BJ (cell line): Measurements from ENCODE around the gene ERI2. TPM values are rescaled to one million over a fixed set of nuclear protein-coding genes. Genes with fewer than 3 reads are reported as not detected.

ENCODE experiments used
- CTCF ChIA-PET: fragments of 350-600 bp; formaldehyde crosslinking; extraction: SDS; loops from one replicate; lab custom pipeline; 2021; ENCODE audit warnings: antibody characterized with exemption, inconsistent platforms; lab: Yijun Ruan, JAX
- POLR2A ChIA-PET: fragments of 300-600 bp; sonication (Branson Sonifier 250); formaldehyde crosslinking; extraction: SDS; loops from one replicate; lab custom pipeline; 2021; ENCODE audit warnings: antibody characterized with exemption; lab: Charles Lee
- DNase-seq: peaks from one replicate; pipeline ENCODE4 v3.0.0-alpha.2; 2011; ENCODE audit warnings: low read depth
- H3K27me3 ChIP-seq: 2 replicates; pipeline ENCODE4 v1.6.0; 2011; ENCODE audit warnings: low read length; ENCODE audit not compliant: control insufficient read depth, insufficient read depth
- H3K36me3 ChIP-seq: 2 replicates; pipeline ENCODE4 v1.5.1; 2011; ENCODE audit warnings: low read length; ENCODE audit not compliant: control insufficient read depth, insufficient read depth
- H3K4me3 ChIP-seq: 2 replicates; pipeline ENCODE4 v1.5.1; 2011; ENCODE audit warnings: low read depth, mild to moderate bottlenecking, control low read depth, low read length
- polyA plus RNA-seq: library from polyadenylated mRNA; depleted of rRNA; stranded (reverse); fragments of >200 nt; gene quantifications from 2 replicates; pipeline ENCODE4 v1.2.3, GENCODE V29; 2011
- TF ChIP-seq, protein P1 (sequence below): IDR thresholded peaks from 2 replicates; pipeline ENCODE4 v1.5.1; 2011; ENCODE audit warnings: low read depth, mild to moderate bottlenecking, control low read depth, inconsistent platforms, low read length, moderate library complexity; ENCODE audit not compliant: insufficient read depth

ERI2 gene
- polyA plus RNA-seq, 1 experiment: 7.4 TPM

DNA sequence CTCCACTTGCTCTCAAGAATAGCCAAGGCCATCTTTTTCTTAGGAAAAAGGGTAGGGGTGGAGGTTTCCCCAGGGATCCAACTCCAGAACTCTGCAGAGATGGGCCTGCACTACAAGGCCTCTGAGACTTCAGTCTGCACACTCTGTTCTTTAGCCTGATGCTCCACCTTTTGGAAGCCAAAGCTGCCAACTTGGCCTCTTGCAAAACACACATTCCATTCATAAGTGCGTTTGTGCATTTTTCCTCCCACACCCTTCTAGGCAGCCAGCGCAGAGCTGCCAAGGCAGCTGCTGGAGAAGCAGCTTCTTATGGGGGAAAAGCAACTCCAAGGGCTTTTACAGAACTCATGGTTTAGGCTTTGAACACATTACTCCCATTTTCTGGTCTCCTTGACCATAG lies 45.3 kb upstream of the ERI2 start:
- POLR2A ChIA-PET: interaction anchor here (0.5 to 1.0 kb wide), 3 partner anchors 49 to 138 kb away, joined by 3 to 9 read pairs (median 4); partner anchors contain the start of genes DCUN1D3 and LYRM1
- peaks cover 3% of the 10 kb centered on the region; the same call in 1 of the 2 replicates for H3K36me3 ChIP-seq

DNA sequence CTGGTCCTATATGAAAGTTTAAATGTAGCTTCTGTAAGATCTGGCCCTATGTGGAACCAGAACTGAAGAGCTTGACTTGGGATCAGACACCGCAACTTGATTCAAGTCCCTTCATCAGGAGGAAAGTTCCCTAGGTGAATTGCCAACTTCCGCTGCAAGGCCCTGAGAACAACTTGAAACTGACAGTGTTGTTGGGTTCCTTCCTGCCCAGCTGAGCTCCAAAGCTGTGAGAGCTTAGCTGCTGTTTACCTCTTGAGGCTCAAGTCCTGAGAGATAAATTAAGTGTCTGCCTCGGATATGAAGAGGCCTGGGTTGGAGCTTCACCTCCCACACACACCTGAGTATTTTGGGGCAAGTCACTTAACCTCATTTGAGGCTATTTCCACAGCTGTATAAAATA lies 44.7 kb upstream of the ERI2 start:
- Histone ChIP-seq H3K27me3 (no peaks in the 10 kb centered on the region), H3K4me3 (no peak overlapping the region), H3K36me3 (peaks cover 2% of the 10 kb centered on the region; the same call in 1 of the 2 replicates)
- no peak for DNase-seq
- ChIA-PET POLR2A (no interaction called here), CTCF (interaction anchor here (0.7 to 5.5 kb wide), 32 partner anchors 14 to 450 kb away, joined by 3 to 74 read pairs (median 4); no protein-coding TSS in a partner anchor)
- TF ChIP-seq, protein P1, sequence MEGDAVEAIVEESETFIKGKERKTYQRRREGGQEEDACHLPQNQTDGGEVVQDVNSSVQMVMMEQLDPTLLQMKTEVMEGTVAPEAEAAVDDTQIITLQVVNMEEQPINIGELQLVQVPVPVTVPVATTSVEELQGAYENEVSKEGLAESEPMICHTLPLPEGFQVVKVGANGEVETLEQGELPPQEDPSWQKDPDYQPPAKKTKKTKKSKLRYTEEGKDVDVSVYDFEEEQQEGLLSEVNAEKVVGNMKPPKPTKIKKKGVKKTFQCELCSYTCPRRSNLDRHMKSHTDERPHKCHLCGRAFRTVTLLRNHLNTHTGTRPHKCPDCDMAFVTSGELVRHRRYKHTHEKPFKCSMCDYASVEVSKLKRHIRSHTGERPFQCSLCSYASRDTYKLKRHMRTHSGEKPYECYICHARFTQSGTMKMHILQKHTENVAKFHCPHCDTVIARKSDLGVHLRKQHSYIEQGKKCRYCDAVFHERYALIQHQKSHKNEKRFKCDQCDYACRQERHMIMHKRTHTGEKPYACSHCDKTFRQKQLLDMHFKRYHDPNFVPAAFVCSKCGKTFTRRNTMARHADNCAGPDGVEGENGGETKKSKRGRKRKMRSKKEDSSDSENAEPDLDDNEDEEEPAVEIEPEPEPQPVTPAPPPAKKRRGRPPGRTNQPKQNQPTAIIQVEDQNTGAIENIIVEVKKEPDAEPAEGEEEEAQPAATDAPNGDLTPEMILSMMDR: no peak

More for the DNA sequence above, 45.3 kb upstream of the ERI2 start:
- CTCF ChIA-PET: interaction anchor here (0.7 to 5.5 kb wide), 13 partner anchors 14 to 307 kb away, joined by 3 to 74 read pairs (median 5); partner anchors contain the start of gene LDAF1
- Histone ChIP-seq H3K27me3 (no peaks in the 10 kb centered on the region), H3K4me3 (no peak overlapping the region)
- peak; percentile 73 for DNase-seq
- TF ChIP-seq, protein P1: no peak

DNA sequence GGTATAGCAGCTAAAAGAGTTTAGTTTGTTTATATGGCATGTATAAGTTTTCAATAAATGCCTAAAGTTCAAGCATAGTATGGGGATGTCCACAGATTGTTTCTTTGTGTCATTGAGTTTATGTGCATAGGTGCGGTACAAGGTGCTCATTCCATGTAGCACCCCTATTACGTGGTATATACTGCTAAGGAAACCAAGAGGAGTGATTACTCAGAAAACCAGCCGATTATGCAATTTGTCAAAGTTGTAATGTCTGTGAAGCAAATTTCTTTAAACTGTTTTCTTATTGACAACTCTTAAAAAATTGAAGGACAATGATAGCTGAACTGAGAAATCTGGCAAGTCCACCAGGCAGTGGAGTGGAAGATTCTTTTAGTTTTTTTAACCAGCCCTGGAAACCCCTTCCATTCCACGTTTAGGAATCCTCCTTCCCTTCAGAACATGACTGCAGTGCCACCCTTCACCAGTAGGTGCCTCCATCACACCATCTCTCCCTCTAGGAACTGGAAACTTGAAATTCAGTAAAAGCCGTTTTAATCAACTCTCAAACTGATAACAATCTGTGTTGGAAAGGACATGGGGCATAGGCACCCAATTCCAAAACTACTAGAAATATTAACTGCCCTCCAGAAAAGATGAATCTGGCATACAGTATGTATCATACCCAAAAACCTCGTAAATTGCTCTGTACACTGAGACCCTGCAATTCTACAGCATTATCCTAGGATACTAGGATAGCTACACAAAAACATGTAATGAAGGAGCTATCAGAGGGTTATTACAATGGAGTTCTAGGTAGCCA lies 43.5 kb upstream of the ERI2 start:
- POLR2A ChIA-PET: no interaction called here
- Histone ChIP-seq H3K4me3 (no peak overlapping the region), H3K36me3 (no peaks in the 10 kb centered on the region), H3K27me3 (no peaks in the 10 kb centered on the region)
- TF ChIP-seq, protein P1: peak; percentile 97
- CTCF ChIA-PET: interaction anchor here (0.6 to 5.5 kb wide), 40 partner anchors 9 to 451 kb away, joined by 3 to 74 read pairs (median 4); no protein-coding TSS in a partner anchor
- no peak for DNase-seq

DNA sequence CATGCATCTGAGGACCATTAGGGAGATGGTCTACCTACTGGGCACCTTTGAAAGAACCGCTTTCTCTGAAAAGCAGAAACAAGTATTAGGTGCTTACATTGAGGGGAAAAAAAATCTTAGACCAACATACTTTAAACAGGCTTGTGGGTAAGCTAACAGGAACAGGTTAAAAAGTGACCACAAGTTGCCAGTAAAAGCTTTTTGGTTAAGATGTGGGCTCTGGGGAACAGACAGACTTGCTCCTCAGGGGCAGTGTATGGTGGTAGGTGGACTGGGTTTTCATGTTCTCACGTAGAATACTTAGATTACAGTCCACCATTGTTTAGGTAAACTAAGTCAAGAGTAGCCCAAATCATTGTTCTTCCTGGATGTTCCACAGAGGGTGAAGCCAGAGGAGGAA lies 41.3 kb upstream of the ERI2 start:
- no peak overlapping the region for H3K4me3 ChIP-seq
- TF ChIP-seq, protein P1: no peak
- no peaks in the 10 kb centered on the region for H3K27me3 ChIP-seq
- ChIA-PET POLR2A (no interaction called here), CTCF (interaction anchor here (0.7 to 5.5 kb wide), 5 partner anchors 10 to 453 kb away, joined by 3 to 74 read pairs (median 3); no protein-coding TSS in a partner anchor)
- DNase-seq: no peak
- H3K36me3 ChIP-seq: no peaks in the 10 kb centered on the region

DNA sequence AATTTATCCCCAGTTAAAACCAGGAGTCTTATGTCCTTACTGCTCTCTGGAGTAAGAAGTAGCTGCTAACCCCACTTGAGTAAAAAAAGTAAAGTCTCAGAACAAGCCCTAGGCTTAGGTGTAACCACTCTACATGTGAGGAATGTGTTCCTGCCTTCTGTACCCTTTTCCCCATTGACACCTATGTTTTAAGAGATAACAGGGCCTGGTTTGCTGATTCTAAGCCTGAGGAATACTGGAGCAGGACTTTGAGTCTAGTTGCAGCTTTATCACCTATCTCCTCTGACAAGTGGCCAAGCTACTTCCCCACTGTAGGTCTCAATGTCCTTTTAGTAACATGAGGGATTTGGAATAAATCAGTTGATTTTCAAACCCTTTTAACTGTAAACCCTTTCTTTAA lies 40.3 kb upstream of the ERI2 start:
- CTCF ChIA-PET: interaction anchor here (1.0 to 1.2 kb wide), 2 partner anchors 155 to 238 kb away, joined by 3 read pairs; no protein-coding TSS in a partner anchor
- no peak for DNase-seq
- H3K4me3 ChIP-seq: no peak overlapping the region
- TF ChIP-seq, protein P1: no peak
- POLR2A ChIA-PET: no interaction called here
- no peaks in the 10 kb centered on the region for H3K27me3 ChIP-seq
- H3K36me3 ChIP-seq: no peaks in the 10 kb centered on the region
